HG03571 (cell line): ENCODE data around the gene SPATS2L.

Experiments
- ATAC-seq: cut with Tn5 transposase; IDR thresholded peaks from one replicate; pipeline ENCODE4 v1.9.1; 2021; ENCODE audit not compliant: unreplicated experiment

The SPATS2L gene

GRCh38 chr2:200296118-200296517 lies 10.4 kb upstream of the SPATS2L start:
- no peak for ATAC-seq

GRCh38 chr2:200297100-200297499 lies 9.4 kb upstream of the SPATS2L start:
- ATAC-seq = no peak

- no peak for ATAC-seq
Observed at GRCh38 chr2:200297989-200298388, 8.5 kb upstream of the SPATS2L start.

- no peak for ATAC-seq
Observed at GRCh38 chr2:200298816-200299215, 7.7 kb upstream of the SPATS2L start.

GRCh38 chr2:200300065-200300464 lies 6.4 kb upstream of the SPATS2L start:
- ATAC-seq = no peak

GRCh38 chr2:200300638-200301314 lies 5.7 kb upstream of the SPATS2L start:
- ATAC-seq = no peak

- ATAC-seq = no peak
Observed at GRCh38 chr2:200301953-200302858, 4.3 kb upstream of the SPATS2L start.

- ATAC-seq = no peak
Observed at GRCh38 chr2:200302940-200303727, 3.4 kb upstream of the SPATS2L start.

- ATAC-seq = no peak
Observed at GRCh38 chr2:200305797-200306195, 697 bp upstream of the SPATS2L start.

- ATAC-seq = peak; percentile 46
Observed at GRCh38 chr2:200306931-200307723, 634 bp downstream of the SPATS2L start.

- ATAC-seq = no peak
Observed at GRCh38 chr2:200307724-200308545, 1.4 kb downstream of the SPATS2L start.

GRCh38 chr2:200308546-200309295 lies 2.2 kb downstream of the SPATS2L start:
- ATAC-seq = no peak

- ATAC-seq = no peak
Observed at GRCh38 chr2:200309296-200310049, 3.0 kb downstream of the SPATS2L start.

GRCh38 chr2:200310545-200310971 lies 4.1 kb downstream of the SPATS2L start:
- ATAC-seq = no peak

GRCh38 chr2:200311139-200311538 lies 4.6 kb downstream of the SPATS2L start:
- no peak for ATAC-seq

- no peak for ATAC-seq
Observed at GRCh38 chr2:200314976-200315567, 8.6 kb downstream of the SPATS2L start.

- ATAC-seq = no peak
Observed at GRCh38 chr2:200317975-200318374, 11.5 kb downstream of the SPATS2L start.

GRCh38 chr2:200318940-200319435 lies 12.5 kb downstream of the SPATS2L start:
- ATAC-seq = no peak
